DOHH2 (cell line): ENCODE measurements around the gene SRM.
"Not testable (repeated sequence)": the region's sequence is repeated elsewhere in the genome, so short reads cannot be mapped to it uniquely, and the experiment has no call there.

ENCODE experiments used
- CTCF ChIP-seq: fragments of 200-600 bp; sonication (generic); IDR thresholded peaks from one replicate; pipeline ENCODE4 v1.5.1; 2014; ENCODE audit warnings: antibody characterized with exemption, mild to moderate bottlenecking, low read depth, low read length; ENCODE audit not compliant: poor library complexity, severe bottlenecking
- EZH2phosphoT487 ChIP-seq: fragments of 200-600 bp; sonication (generic); IDR thresholded peaks from 2 replicates; pipeline ENCODE4 v1.6.1; 2017; ENCODE audit warnings: borderline replicate concordance, mild to moderate bottlenecking, antibody characterized with exemption, low read length, moderate library complexity, mixed read lengths

- TF ChIP-seq CTCF, EZH2phosphoT487: not testable (repeated sequence)
Measured at GRCh38 chr1:11083784-11084183, 24.0 kb upstream of the SRM start.
